Gastroesophageal sphincter (tissue), 3 donors: Measurements from ENCODE around the gene ANAPC4.

Source experiments
- CTCF ChIP-seq, 4 experiments: fragments of 200-600 bp in 2 of 4; fragments of 450-650 bp in 2 of 4; sonication (generic) in 1 of 4; IDR thresholded peaks; one replicate each; pipeline ENCODE4 v1.5.1; 2017 to 2019; ENCODE audit warnings: antibody characterized with exemption in 4 of 4, mild to moderate bottlenecking in 2 of 4, moderate library complexity in 2 of 4
- EP300 ChIP-seq: sonication (generic); formaldehyde crosslinking; IDR thresholded peaks from one replicate; pipeline ENCODE4 v1.6.1; 2017; ENCODE audit warnings: antibody characterized with exemption, mild to moderate bottlenecking
- POLR2AphosphoS5 ChIP-seq: sonication (generic); formaldehyde crosslinking; IDR thresholded peaks from one replicate; pipeline ENCODE4 v1.6.1; 2017; ENCODE audit warnings: antibody characterized with exemption

GRCh38 chr4:25346913-25347312, 30.1 kb upstream of the ANAPC4 start:
- TF ChIP-seq POLR2AphosphoS5 (no peak), CTCF (IDR thresholded peaks at IDR 0.05) (no peak), EP300 (no peak)
